Cardiac fibroblast (primary cell): ENCODE results near the gene GPER1.
"Not testable (repeated sequence)": the region's sequence is repeated elsewhere in the genome, so short reads cannot be mapped to it uniquely, and the experiment has no call there.

Experiments used
- DNase-seq, 2 donors: peaks; one replicate each; pipeline versions ENCODE4 v3.0.0 to v3.0.0-alpha.2; 2010; ENCODE audit warnings: low read depth in 2 of 2
- H3K4me3 ChIP-seq, 2 donors: replicated peaks in 1 of 2; 1 replicate in 1 of 2; 2 replicates in 1 of 2; pipeline ENCODE4 v1.5.1; 2011; ENCODE audit warnings: low read depth in 2 of 2, low read length in 2 of 2, mild to moderate bottlenecking in 2 of 2, moderate library complexity in 1 of 2
- CTCF ChIP-seq: IDR thresholded peaks from one replicate; pipeline ENCODE4 v1.5.1; 2011; ENCODE audit warnings: low read depth, mild to moderate bottlenecking, low read length, inconsistent platforms

The GPER1 gene

DNA sequence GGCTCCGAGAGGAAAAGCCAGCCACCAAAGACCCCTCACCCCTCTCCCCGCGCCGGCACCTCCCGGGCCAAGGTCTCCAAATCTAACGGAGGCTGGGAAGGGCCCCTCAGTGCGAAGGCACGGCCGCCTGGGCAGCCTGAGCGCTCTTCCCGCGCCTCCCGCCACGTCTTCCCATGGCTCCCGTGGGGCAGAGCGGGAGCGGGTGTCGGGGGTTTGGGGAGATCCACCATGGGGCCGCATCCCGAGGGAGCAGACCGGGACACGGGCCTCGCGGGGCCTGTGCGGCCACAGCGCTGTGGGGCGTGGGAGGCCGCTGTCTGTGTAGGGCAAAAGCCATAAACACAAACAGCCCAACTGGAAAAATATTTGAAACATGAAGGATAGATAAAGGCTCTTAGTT lies 22.4 kb downstream of the GPER1 start:
- no peak for DNase-seq
- no peak for TF ChIP-seq CTCF
- no peak overlapping the region for H3K4me3 ChIP-seq

GRCh38 chr7:1111156-1111555 lies 23.2 kb downstream of the GPER1 start:
- no peak for DNase-seq
- H3K4me3 ChIP-seq, result no peak overlapping the region
- TF ChIP-seq CTCF, result no peak

GRCh38 chr7:1112109-1112508 lies 24.2 kb downstream of the GPER1 start:
- no peak overlapping the region for H3K4me3 ChIP-seq
- no peak for TF ChIP-seq CTCF
- no peak for DNase-seq

DNA sequence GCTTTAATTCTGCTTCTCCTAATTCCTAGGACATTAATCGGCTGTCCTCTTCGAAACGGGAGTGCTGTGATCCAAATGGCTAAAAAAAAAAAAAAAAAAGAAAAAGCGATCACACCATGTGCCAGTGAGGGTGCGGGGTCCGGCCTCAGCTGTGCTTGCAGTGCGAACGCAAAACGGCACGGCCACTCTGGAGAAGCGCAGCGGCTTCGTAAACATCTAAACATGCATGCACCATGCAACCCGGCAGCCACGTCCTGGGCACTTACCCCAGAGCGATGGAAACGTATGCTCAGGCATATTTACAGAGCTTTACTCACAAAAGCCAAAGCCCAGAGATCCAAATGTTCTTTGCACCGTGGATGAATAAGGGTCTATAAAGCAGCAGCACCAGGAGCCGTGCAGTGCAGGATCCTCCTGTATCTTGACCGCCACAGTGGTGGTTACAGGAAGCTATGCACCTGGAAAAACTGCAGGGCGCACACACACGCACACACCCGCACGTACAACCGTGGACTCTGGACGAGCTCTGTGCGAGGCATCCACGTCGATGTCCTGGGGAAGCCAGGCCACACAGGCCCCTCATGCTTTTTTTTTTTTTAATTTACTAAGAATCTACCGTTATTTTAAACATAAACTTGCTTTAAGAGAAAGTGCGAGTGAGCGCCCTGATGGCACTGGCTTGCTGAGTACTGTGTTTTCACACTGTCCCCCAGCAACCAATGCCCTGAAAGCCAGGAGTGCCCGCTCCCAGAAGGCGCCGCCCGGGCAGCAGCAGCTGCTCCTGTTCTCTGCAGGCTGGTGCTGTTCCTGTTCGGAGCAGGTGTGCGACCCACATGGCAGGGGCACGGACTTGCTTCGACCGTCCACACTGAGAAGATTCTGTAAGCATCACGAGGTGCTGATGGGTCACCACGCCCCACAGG lies 25.0 kb downstream of the GPER1 start:
- no peak for DNase-seq
- TF ChIP-seq CTCF, result no peak
- H3K4me3 ChIP-seq, result no peak overlapping the region

DNA sequence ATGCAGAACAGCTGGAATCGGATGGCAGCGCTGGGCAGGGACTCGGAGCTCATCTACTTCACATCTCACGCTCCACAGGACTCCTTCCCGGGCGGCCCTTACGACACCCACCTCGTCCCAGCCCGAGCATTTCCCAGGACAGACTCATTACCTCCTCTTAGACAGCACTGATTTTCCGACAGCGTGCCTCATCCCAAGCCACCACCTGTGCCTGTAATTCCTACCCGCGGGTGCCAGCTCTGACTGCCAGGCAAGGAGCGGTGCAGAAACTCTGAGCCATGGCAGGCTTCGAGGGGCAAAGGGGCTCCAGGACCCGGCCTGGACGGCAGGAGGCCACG lies 25.6 kb downstream of the GPER1 start:
- no peak for DNase-seq
- no peak for TF ChIP-seq CTCF
- no peak overlapping the region for H3K4me3 ChIP-seq

GRCh38 chr7:1114088-1114487 lies 26.2 kb downstream of the GPER1 start:
- no peak for TF ChIP-seq CTCF
- no peak overlapping the region for H3K4me3 ChIP-seq
- DNase-seq, result no peak

DNA sequence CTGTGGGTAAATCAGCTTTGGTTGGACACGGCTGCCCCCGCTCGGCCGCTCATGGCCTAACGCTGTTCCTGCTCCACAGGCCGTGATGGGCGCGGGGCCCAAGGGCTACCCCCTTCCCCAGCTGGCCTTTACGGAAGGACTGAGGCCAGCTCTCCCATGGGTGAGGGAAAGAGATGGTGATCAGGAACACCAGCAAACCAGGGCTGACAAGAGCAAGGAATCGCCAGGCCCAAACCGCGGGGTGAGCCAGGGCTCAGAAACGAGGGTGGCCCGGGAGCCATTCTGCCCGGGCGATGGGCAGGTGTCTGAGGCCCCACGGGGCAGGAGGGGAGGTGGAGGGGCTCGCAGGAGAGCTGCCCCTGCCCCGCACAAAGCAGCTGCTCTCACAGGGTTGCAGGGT lies 26.6 kb downstream of the GPER1 start:
- no peak overlapping the region for H3K4me3 ChIP-seq
- TF ChIP-seq CTCF, result no peak
- no peak for DNase-seq

GRCh38 chr7:1115171-1116045 lies 27.5 kb downstream of the GPER1 start:
- DNase-seq, H3K4me3 ChIP-seq: not testable (repeated sequence)

DNA sequence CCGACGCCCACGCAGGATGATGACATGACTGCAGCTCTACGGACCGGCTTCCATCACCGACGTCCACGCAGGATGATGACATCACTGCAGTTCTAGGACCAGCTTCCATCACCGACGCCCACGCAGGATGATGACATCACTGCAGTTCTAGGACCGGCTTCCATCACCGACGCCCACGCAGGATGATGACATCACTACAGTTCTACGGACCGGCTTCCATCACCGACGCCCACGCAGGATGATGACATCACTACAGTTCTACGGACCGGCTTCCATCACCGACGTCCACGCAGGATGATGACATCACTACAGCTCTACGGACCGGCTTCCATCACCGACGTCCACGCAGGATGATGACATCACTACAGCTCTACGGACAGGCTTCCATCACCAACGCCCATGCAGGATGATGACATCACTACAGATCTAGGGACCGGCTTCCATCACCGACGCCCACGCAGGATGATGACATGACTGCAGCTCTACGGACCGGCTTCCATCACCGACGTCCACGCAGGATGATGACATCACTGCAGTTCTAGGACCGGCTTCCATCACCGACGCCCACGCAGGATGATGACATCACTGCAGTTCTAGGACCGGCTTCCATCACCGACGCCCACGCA lies 28.6 kb downstream of the GPER1 start:
- not testable (repeated sequence) for DNase-seq, H3K4me3 ChIP-seq
